K562 (cell line): ENCODE measurements around the gene LY6G6F. TPM values are rescaled to one million over a fixed set of nuclear protein-coding genes. Genes with fewer than 3 reads are reported as not detected.

Source experiments
- CC2D1A ChIP-seq: fragments of 450-650 bp; IDR thresholded peaks from 2 replicates; pipeline ENCODE4 v1.6.1; 2017; ENCODE audit warnings: mild to moderate bottlenecking
- CSDE1 ChIP-seq, 2 experiments: fragments of 450-650 bp; IDR thresholded peaks; 2 replicates each; pipeline ENCODE4 v1.6.1; 2016; ENCODE audit warnings: mild to moderate bottlenecking in 1 of 2
- CUX1 ChIP-seq: fragments of 200-800 bp; sonication (Bioruptor generic); IDR thresholded peaks from 2 replicates; pipeline ENCODE4 v1.6.1; 2016; ENCODE audit warnings: missing genetic modification characterization, missing compliant biosample characterization
- EP300 ChIP-seq: IDR thresholded peaks from 2 replicates; pipeline ENCODE4 v1.6.1; 2012; ENCODE audit warnings: low read length, improper control_type of control experiment
- IRF1 ChIP-seq: sonication (generic); formaldehyde crosslinking; IDR thresholded peaks from 2 replicates; pipeline ENCODE4 v1.8.0; 2022; ENCODE audit warnings: missing genetic modification reagents, mild to moderate bottlenecking, borderline replicate concordance
- KLF16 ChIP-seq: IDR thresholded peaks from 2 replicates; pipeline ENCODE4 v1.6.1; 2016; ENCODE audit warnings: antibody characterized with exemption
- MCM2 ChIP-seq: fragments of 450-650 bp; IDR thresholded peaks from 2 replicates; pipeline ENCODE4 v1.6.1; 2017; ENCODE audit warnings: low read depth, mild to moderate bottlenecking
- MEIS2 ChIP-seq: fragments of 450-650 bp; IDR thresholded peaks from 2 replicates; pipeline ENCODE4 v1.6.1; 2014; ENCODE audit warnings: mild to moderate bottlenecking; ENCODE audit not compliant: partially characterized antibody
- MXI1 ChIP-seq: IDR thresholded peaks from 2 replicates; pipeline ENCODE4 v1.6.1; 2011; ENCODE audit warnings: low read depth, mild to moderate bottlenecking, improper control_type of control experiment, low read length
- NFRKB ChIP-seq: fragments of 450-650 bp; IDR thresholded peaks from 2 replicates; pipeline ENCODE4 v1.6.1; 2016; ENCODE audit warnings: low read depth
- RFX7 ChIP-seq: fragments of 250-450 bp; sonication (Bioruptor Pico); IDR thresholded peaks from 2 replicates; pipeline ENCODE4 v1.5.1; 2021; ENCODE audit warnings: mild to moderate bottlenecking
- SP2 ChIP-seq: IDR thresholded peaks from 2 replicates; pipeline ENCODE4 v1.6.1; 2011; ENCODE audit warnings: mild to moderate bottlenecking, low read depth, low read length, moderate library complexity; ENCODE audit not compliant: poor library complexity, severe bottlenecking; ENCODE audit errors: extremely low read depth
- TEAD1 ChIP-seq, 2 experiments: fragments of 450-650 bp in 1 of 2; sonication (generic) in 1 of 2; formaldehyde crosslinking; IDR thresholded peaks; 2 replicates each; pipeline versions ENCODE4 v1.4.0 to v1.8.0; 2020 to 2022; ENCODE audit warnings: mild to moderate bottlenecking in 2 of 2, missing genetic modification reagents in 1 of 2
- ZNF407 ChIP-seq: fragments of 450-650 bp; IDR thresholded peaks from 2 replicates; pipeline ENCODE4 v1.6.1; 2016; ENCODE audit warnings: low read depth
- ZSCAN32 ChIP-seq: fragments of 450-650 bp; formaldehyde crosslinking; IDR thresholded peaks from 2 replicates; pipeline ENCODE4 v1.4.0; 2020; ENCODE audit warnings: mild to moderate bottlenecking, moderate library complexity
- polyA plus RNA-seq, 8 experiments: library from polyadenylated mRNA; depleted of rRNA in 4 of 8; stranded (reverse) in 5 of 8; unstranded in 3 of 8; fragments of >200 nt; fragmentation: Nextera tagmentation in 2 of 8; fragmentation: Illumina TruSeq in 1 of 8; extraction: Ambion mirVana in 2 of 8; extraction: Trizol in 1 of 8; gene quantifications; 2 replicates each; pipeline versions ENCODE4 v1.2.1 to v1.2.3, GENCODE V29; 2011 to 2014; ENCODE audit warnings: inconsistent platforms in 1 of 8, missing spikeins in 1 of 8
- total RNA-seq, 7 experiments: library from RNA; depleted of rRNA in 6 of 7; stranded (reverse); fragments of >200 nt in 6 of 7; fragmentation: Illumina TruSeq in 2 of 7; extraction: Trizol in 2 of 7; gene quantifications; 2 replicates each; pipeline versions ENCODE4 v1.2.1 to v1.2.3, GENCODE V29; 2011 to 2021; ENCODE audit warnings: low replicate concordance in 1 of 7

The LY6G6F gene
- total and polyA plus RNA-seq, 9 of the 15 experiments (the other 6 are each of a cell fraction or from before 2014, with no cell fraction given) = 0.14 to 0.50 (median 0.28) TPM; not detected in 2

DNA sequence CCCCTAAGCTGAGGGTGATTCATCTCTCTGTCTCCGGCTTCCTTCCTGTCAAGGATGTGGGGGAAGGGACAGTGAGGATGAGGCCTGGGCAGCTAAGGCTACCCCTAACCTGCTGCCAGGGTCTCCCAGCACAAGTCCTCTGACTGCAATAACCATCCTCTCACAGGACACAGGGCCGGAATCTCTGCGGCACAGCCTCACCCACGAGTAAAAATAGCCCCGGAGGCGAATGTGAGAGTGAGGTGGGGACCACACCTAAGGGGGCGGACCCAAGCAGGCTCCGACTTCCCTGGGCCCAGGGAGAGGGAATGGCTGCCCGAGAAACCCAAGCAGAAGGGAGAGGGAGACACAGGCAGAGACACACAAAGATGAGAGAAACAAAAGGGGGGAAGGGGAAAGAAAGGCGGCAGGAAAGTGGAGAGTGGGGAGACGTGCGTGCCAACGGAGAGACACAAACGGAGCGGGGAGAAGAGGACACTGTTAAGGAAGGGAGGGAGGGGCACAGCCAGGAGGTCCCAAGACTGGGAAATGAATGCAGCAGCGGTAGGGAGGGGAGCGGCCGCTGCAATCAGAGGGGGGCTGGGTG lies 28.2 kb downstream of the LY6G6F start (continued):
- TF ChIP-seq CUX1 (CRISPR knock-in tag) = no peak
- no peak for TF ChIP-seq MEIS2
- no peak for TF ChIP-seq SP2
- no peak for TF ChIP-seq KLF16
- TF ChIP-seq RFX7 (CRISPR knock-in tag) = no peak
- TF ChIP-seq ZNF407 = peak; percentile 32; the same call in 1 of the 2 replicates
- TF ChIP-seq IRF1 (CRISPR knock-in tag) = no peak
- 0 out of 2 replicates have a peak, but pooled peaks have one; percentile 6 for TF ChIP-seq ZSCAN32 (CRISPR knock-in tag)
- peak; percentile 72; the same call in 1 of the 2 replicates for TF ChIP-seq CC2D1A
- no peak for TF ChIP-seq NFRKB
- no peak for TF ChIP-seq CSDE1 (IDR thresholded peaks at IDR 0.05)
- TF ChIP-seq MCM2 = no peak; the same call in 1 of the 2 replicates
- TF ChIP-seq MXI1 = peak; percentile 71
- TF ChIP-seq EP300 = peak; percentile 88
- TF ChIP-seq TEAD1 (CRISPR knock-in tag; IDR thresholded peaks at IDR 0.05) = peak in 1 of 2 experiments; percentile 74; a peak in 2 of 4 replicates
